Mucosa of stomach (tissue), 1 donor: Measurements from ENCODE around the gene TUBGCP6.

Source experiments
- H3K27me3 ChIP-seq: one replicate; pipeline ENCODE4 v1.7.0; 2013; ENCODE audit warnings: mild to moderate bottlenecking, low read length; ENCODE audit not compliant: control insufficient read depth, insufficient read depth
- H3K36me3 ChIP-seq: one replicate; pipeline ENCODE4 v1.7.0; 2013; ENCODE audit warnings: low read length; ENCODE audit not compliant: control insufficient read depth, insufficient read depth
- H3K4me1 ChIP-seq: one replicate; pipeline ENCODE4 v1.7.0; 2013; ENCODE audit warnings: mild to moderate bottlenecking, low read length; ENCODE audit not compliant: control insufficient read depth, insufficient read depth
- H3K4me3 ChIP-seq: one replicate; pipeline ENCODE4 v1.7.0; 2013; ENCODE audit warnings: low read length
- H3K9ac ChIP-seq: one replicate; pipeline ENCODE4 v1.7.0; 2013; ENCODE audit warnings: mild to moderate bottlenecking, low read length, moderate library complexity
- H3K9me3 ChIP-seq: one replicate; pipeline ENCODE4 v1.7.0; 2013; ENCODE audit warnings: mild to moderate bottlenecking, low read length, moderate library complexity; ENCODE audit not compliant: control insufficient read depth
- donor health status: Pancreatic carcinoma.

The TUBGCP6 gene

GRCh38 chr22:50267591-50268390, 23.0 kb upstream of the TUBGCP6 start:
- Histone ChIP-seq H3K27me3 (peaks cover 45% of the 10 kb centered on the region), H3K4me1 (peaks cover 46% of the 10 kb centered on the region)

GRCh38 chr22:50266994-50267393, 22.2 kb upstream of the TUBGCP6 start:
- Histone ChIP-seq H3K9ac (no peak overlapping the region), H3K4me1 (peaks cover 46% of the 10 kb centered on the region), H3K9me3 (no peaks in the 10 kb centered on the region), H3K4me3 (no peak overlapping the region), H3K27me3 (peaks cover 52% of the 10 kb centered on the region), H3K36me3 (no peaks in the 10 kb centered on the region)

More at GRCh38 chr22:50267591-50268390, 23.0 kb upstream of the TUBGCP6 start:
- Histone ChIP-seq H3K9me3 (no peaks in the 10 kb centered on the region), H3K4me3 (no peak overlapping the region), H3K36me3 (no peaks in the 10 kb centered on the region), H3K9ac (no peak overlapping the region)

- no peaks in the 10 kb centered on the region for H3K9me3 ChIP-seq
- H3K27me3 ChIP-seq, result peaks cover 57% of the 10 kb centered on the region
- H3K36me3 ChIP-seq, result no peaks in the 10 kb centered on the region
- no peak overlapping the region for H3K4me3 ChIP-seq
- peaks cover 33% of the 10 kb centered on the region for H3K4me1 ChIP-seq
- H3K9ac ChIP-seq, result no peak overlapping the region
Observed at GRCh38 chr22:50264946-50265669, 20.3 kb upstream of the TUBGCP6 start.

- Histone ChIP-seq H3K9ac (no peak overlapping the region), H3K27me3 (peaks cover 56% of the 10 kb centered on the region), H3K4me3 (no peak overlapping the region), H3K9me3 (no peaks in the 10 kb centered on the region), H3K36me3 (no peaks in the 10 kb centered on the region), H3K4me1 (peaks cover 26% of the 10 kb centered on the region)
Observed at GRCh38 chr22:50264104-50264745, 19.4 kb upstream of the TUBGCP6 start.

- Histone ChIP-seq H3K4me3 (no peak overlapping the region), H3K9ac (no peak overlapping the region), H3K4me1 (peaks cover 15% of the 10 kb centered on the region), H3K27me3 (peaks cover 59% of the 10 kb centered on the region), H3K36me3 (no peaks in the 10 kb centered on the region), H3K9me3 (no peaks in the 10 kb centered on the region)
Observed at GRCh38 chr22:50262973-50263617, 18.3 kb upstream of the TUBGCP6 start.

- H3K36me3 ChIP-seq, result no peaks in the 10 kb centered on the region
- H3K4me3 ChIP-seq, result no peak overlapping the region
- H3K9ac ChIP-seq, result no peak overlapping the region
- H3K9me3 ChIP-seq, result no peaks in the 10 kb centered on the region
- H3K4me1 ChIP-seq, result peaks cover 12% of the 10 kb centered on the region
- peaks cover 56% of the 10 kb centered on the region for H3K27me3 ChIP-seq
Observed at GRCh38 chr22:50262460-50262911, 17.7 kb upstream of the TUBGCP6 start.

GRCh38 chr22:50261615-50262459, 17.0 kb upstream of the TUBGCP6 start, which contains the start of gene MAPK12:
Gene MAPK12 (minus strand): TSS chr22:50261683. CDS start chr22:50261509, 174 bp downstream.
- Histone ChIP-seq H3K9ac (no peak within 1 kb of the TSS), H3K9me3 (no peaks in the 10 kb centered on the region), H3K4me3 (no peak within 1 kb of the TSS), H3K27me3 (peaks cover 51% of the 10 kb centered on the region), H3K36me3 (no peaks in the 10 kb centered on the region), H3K4me1 (peaks cover 12% of the 10 kb centered on the region)

- no peaks in the 10 kb centered on the region for H3K9me3 ChIP-seq
- H3K4me3 ChIP-seq, result no peak overlapping the region
- peaks cover 12% of the 10 kb centered on the region for H3K4me1 ChIP-seq
- peaks cover 43% of the 10 kb centered on the region for H3K27me3 ChIP-seq
- H3K9ac ChIP-seq, result no peak overlapping the region
- H3K36me3 ChIP-seq, result no peaks in the 10 kb centered on the region
Observed at GRCh38 chr22:50260801-50261614, 16.2 kb upstream of the TUBGCP6 start.

- no peak overlapping the region for H3K4me3 ChIP-seq
- no peaks in the 10 kb centered on the region for H3K9me3 ChIP-seq
- no peaks in the 10 kb centered on the region for H3K36me3 ChIP-seq
- H3K27me3 ChIP-seq, result peaks cover 41% of the 10 kb centered on the region
- no peak overlapping the region for H3K9ac ChIP-seq
- H3K4me1 ChIP-seq, result peaks cover 12% of the 10 kb centered on the region
Observed at GRCh38 chr22:50260434-50260800, 15.6 kb upstream of the TUBGCP6 start.

- H3K9ac ChIP-seq, result no peak overlapping the region
- H3K4me3 ChIP-seq, result no peak overlapping the region
- peaks cover 37% of the 10 kb centered on the region for H3K27me3 ChIP-seq
Observed at GRCh38 chr22:50259302-50259701, 14.5 kb upstream of the TUBGCP6 start.

More at GRCh38 chr22:50259302-50259701, 14.5 kb upstream of the TUBGCP6 start:
- H3K9me3 ChIP-seq, result no peaks in the 10 kb centered on the region
- H3K36me3 ChIP-seq, result no peaks in the 10 kb centered on the region
- H3K4me1 ChIP-seq, result peaks cover 12% of the 10 kb centered on the region
